Mesenchymal stem cell (in vitro differentiated cells and primary cell): ENCODE measurements around the gene PCMT1.
A peak's percentile ranks its signal among the peaks of the same experiment; 100 is the strongest.
"Not testable (repeated sequence)": the region's sequence is repeated elsewhere in the genome, so short reads cannot be mapped to it uniquely, and the experiment has no call there.

Experiments used
- DNase-seq: peaks from one replicate; pipeline ENCODE4 v3.0.0-alpha.2; 2013
- H2AFZ ChIP-seq: one replicate; pipeline ENCODE4 v1.6.1; 2013; ENCODE audit warnings: low read depth, mild to moderate bottlenecking, control low read depth, inconsistent platforms, low read length, moderate library complexity
- H2AK5ac ChIP-seq: 2 replicates; pipeline ENCODE4 v1.6.1; 2013; ENCODE audit warnings: low read length, moderate library complexity, mild to moderate bottlenecking, inconsistent platforms; ENCODE audit not compliant: severe bottlenecking
- H2BK120ac ChIP-seq: one replicate; pipeline ENCODE4 v1.6.1; 2013; ENCODE audit warnings: low read depth, mild to moderate bottlenecking, inconsistent platforms, low read length, moderate library complexity
- H2BK12ac ChIP-seq, 2 experiments: one replicate each; pipeline ENCODE4 v1.6.1; 2013; ENCODE audit warnings: inconsistent platforms in 2 of 2, low read length in 2 of 2, mild to moderate bottlenecking in 2 of 2, moderate library complexity in 2 of 2, control low read depth in 1 of 2
- H2BK15ac ChIP-seq: one replicate; pipeline ENCODE4 v1.6.1; 2013; ENCODE audit warnings: mild to moderate bottlenecking, low read depth, inconsistent platforms; ENCODE audit not compliant: poor library complexity, severe bottlenecking
- H2BK5ac ChIP-seq: 2 replicates; pipeline ENCODE4 v1.6.1; 2013; ENCODE audit warnings: low read depth, mild to moderate bottlenecking, low read length, control low read depth, inconsistent platforms; ENCODE audit not compliant: poor library complexity, severe bottlenecking
- H3K14ac ChIP-seq, 2 experiments: one replicate each; pipeline ENCODE4 v1.6.1; 2013; ENCODE audit warnings: inconsistent platforms in 2 of 2, low read length in 2 of 2, control low read depth in 1 of 2, mild to moderate bottlenecking in 1 of 2, moderate library complexity in 1 of 2
- H3K18ac ChIP-seq, 2 experiments: one replicate each; pipeline ENCODE4 v1.6.1; 2013; ENCODE audit warnings: inconsistent platforms in 2 of 2, low read length in 2 of 2, control low read depth in 1 of 2, low read depth in 1 of 2, mild to moderate bottlenecking in 1 of 2
- H3K23ac ChIP-seq, 2 experiments: one replicate each; pipeline ENCODE4 v1.6.1; 2013; ENCODE audit warnings: inconsistent platforms in 2 of 2, low read length in 2 of 2, mild to moderate bottlenecking in 2 of 2, moderate library complexity in 2 of 2, control low read depth in 1 of 2
- H3K27ac ChIP-seq: 2 replicates; pipeline ENCODE4 v1.5.1; 2013; ENCODE audit warnings: mild to moderate bottlenecking, moderate library complexity, low read length, control low read depth, inconsistent platforms; ENCODE audit not compliant: poor library complexity, severe bottlenecking
- H3K27me3 ChIP-seq, 2 experiments: 2 replicates each; pipeline versions ENCODE4 v1.6.1 to v1.7.0; 2013; ENCODE audit warnings: low read length in 2 of 2, mild to moderate bottlenecking in 2 of 2, moderate library complexity in 2 of 2, control low read depth in 1 of 2, inconsistent platforms in 1 of 2; ENCODE audit not compliant: control insufficient read depth in 1 of 2, insufficient read depth in 1 of 2
- H3K36me3 ChIP-seq, 2 experiments: 2 replicates each; pipeline versions ENCODE4 v1.6.1 to v1.7.0; 2013; ENCODE audit warnings: low read length in 2 of 2, control low read depth in 1 of 2, inconsistent platforms in 1 of 2, low read depth in 1 of 2, mild to moderate bottlenecking in 1 of 2; ENCODE audit not compliant: insufficient read depth in 2 of 2, control insufficient read depth in 1 of 2
- H3K4ac ChIP-seq, 2 experiments: one replicate each; pipeline ENCODE4 v1.6.1; 2013; ENCODE audit warnings: inconsistent platforms in 2 of 2, low read length in 2 of 2, mild to moderate bottlenecking in 2 of 2, moderate library complexity in 2 of 2, control low read depth in 1 of 2, low read depth in 1 of 2
- H3K4me1 ChIP-seq: 2 replicates; pipeline ENCODE4 v1.6.1; 2013; ENCODE audit warnings: low read depth, low read length, control low read depth; ENCODE audit not compliant: control insufficient read depth, insufficient read depth
- H3K4me2 ChIP-seq: 2 replicates; pipeline ENCODE4 v1.6.1; 2013; ENCODE audit warnings: low read length, mild to moderate bottlenecking, inconsistent platforms; ENCODE audit not compliant: poor library complexity, severe bottlenecking
- H3K4me3 ChIP-seq, 2 experiments: 2 replicates each; pipeline versions ENCODE4 v1.5.1 to v1.7.0; 2013; ENCODE audit warnings: low read length in 2 of 2, mild to moderate bottlenecking in 2 of 2, control low read depth in 1 of 2, low read depth in 1 of 2; ENCODE audit not compliant: insufficient read depth in 1 of 2
- H3K79me1 ChIP-seq: replicated peaks from 2 replicates; pipeline ENCODE4 v1.6.1; 2013; ENCODE audit warnings: mild to moderate bottlenecking, control low read depth, low read length, inconsistent platforms; ENCODE audit not compliant: poor library complexity, severe bottlenecking
- H3K9ac ChIP-seq: 2 replicates; pipeline ENCODE4 v1.7.0; 2013; ENCODE audit warnings: mild to moderate bottlenecking, low read length, moderate library complexity
- H3K9me3 ChIP-seq: 2 replicates; pipeline ENCODE4 v1.7.0; 2013; ENCODE audit warnings: mild to moderate bottlenecking, low read length; ENCODE audit not compliant: control insufficient read depth
- H4K8ac ChIP-seq: one replicate; pipeline ENCODE4 v1.6.1; 2013; ENCODE audit warnings: inconsistent platforms, mild to moderate bottlenecking, low read length, moderate library complexity
- H4K91ac ChIP-seq: one replicate; pipeline ENCODE4 v1.6.1; 2013; ENCODE audit warnings: mild to moderate bottlenecking, low read length, inconsistent platforms
- WGBS: methylation state at CpG from one replicate; pipeline ENCODE4 v1.1.7; 2013; ENCODE audit warnings: mixed read lengths; 5-methylcytosine and 5-hydroxymethylcytosine counted together

PCMT1 gene

GRCh38 chr6:149852180-149852579 lies 102.6 kb downstream of the PCMT1 start:
- WGBS = 26% methylated on average over 6 of the region's 6 CpGs
- peak; percentile 95 for DNase-seq

GRCh38 chr6:149852881-149853280 lies 103.3 kb downstream of the PCMT1 start:
- Histone ChIP-seq H3K14ac (no peak overlapping the region), H3K4me1 (peaks cover 13% of the 10 kb centered on the region), H3K23ac (no peak overlapping the region), H2BK120ac (no peak overlapping the region), H2BK12ac (peak overlapping the region; percentile 71 to 76), H2BK15ac (no peak overlapping the region), H3K27ac (no peak overlapping the region), H4K91ac (peak overlapping the region; percentile 81), H3K27me3 (no peaks in the 10 kb centered on the region), H3K4me3 (no peak overlapping the region), H3K9me3 (no peaks in the 10 kb centered on the region), H3K9ac (no peak overlapping the region), H2BK5ac (no peak overlapping the region), H3K4me2 (no peak overlapping the region), H3K4ac (peak overlapping the region in 1 of 2 experiments; percentile 45), H3K79me1 (peaks cover 5% of the 10 kb centered on the region), H3K36me3 (peaks cover 0 to 19% of the 10 kb centered on the region in 2 experiments), H3K18ac (peak overlapping the region; percentile 79), H2AK5ac (peak overlapping the region; percentile 43), H4K8ac (peak overlapping the region; percentile 29), H2AFZ (no peak overlapping the region)
- DNase-seq = no peak
- 81% methylated on average over 11 of the region's 12 CpGs for WGBS

More at GRCh38 chr6:149852180-149852579, 102.6 kb downstream of the PCMT1 start:
- Histone ChIP-seq H3K4me1 (peaks cover 13% of the 10 kb centered on the region), H3K4ac (no peak overlapping the region), H3K36me3 (peaks cover 0 to 19% of the 10 kb centered on the region in 2 experiments), H2BK5ac (no peak overlapping the region), H3K14ac (no peak overlapping the region), H3K9ac (no peak overlapping the region), H3K27me3 (no peaks in the 10 kb centered on the region), H3K4me2 (no peak overlapping the region), H2BK15ac (no peak overlapping the region), H3K4me3 (no peak overlapping the region), H3K18ac (peak overlapping the region; percentile 22 to 67), H2BK120ac (no peak overlapping the region), H2AFZ (no peak overlapping the region), H4K91ac (peak overlapping the region; percentile 57), H3K23ac (no peak overlapping the region), H2AK5ac (no peak overlapping the region), H4K8ac (peak overlapping the region; percentile 21), H3K79me1 (peaks cover 2% of the 10 kb centered on the region), H2BK12ac (no peak overlapping the region), H3K27ac (no peak overlapping the region), H3K9me3 (no peaks in the 10 kb centered on the region)

GRCh38 chr6:149854017-149854416 lies 104.5 kb downstream of the PCMT1 start:
- peak overlapping the region; percentile 73 to 79 for H3K18ac ChIP-seq
- peak overlapping the region in 1 of 2 experiments; percentile 69 for H3K4ac ChIP-seq
- H3K4me1 ChIP-seq = peaks cover 12% of the 10 kb centered on the region
- peak overlapping the region; percentile 30 for H3K27ac ChIP-seq
- peak overlapping the region; percentile 83 for H2AK5ac ChIP-seq
- not testable (repeated sequence) for H3K79me1 ChIP-seq, H2BK15ac ChIP-seq, DNase-seq, H2AFZ ChIP-seq, H3K4me2 ChIP-seq, H4K8ac ChIP-seq, H3K4me3 ChIP-seq, H2BK5ac ChIP-seq, H3K27me3 ChIP-seq, H3K9ac ChIP-seq, H2BK120ac ChIP-seq, H3K9me3 ChIP-seq
- H2BK12ac ChIP-seq = peak overlapping the region; percentile 42 to 96
- H3K14ac ChIP-seq = peak overlapping the region in 1 of 2 experiments; percentile 53
- 96% methylated on average over 2 of the region's 4 CpGs for WGBS
- H3K36me3 ChIP-seq = peaks cover 0 to 19% of the 10 kb centered on the region in 2 experiments
- H4K91ac ChIP-seq = peak overlapping the region; percentile 64
- peak overlapping the region in 1 of 2 experiments; percentile 65 for H3K23ac ChIP-seq

GRCh38 chr6:149854532-149854931 lies 105.0 kb downstream of the PCMT1 start:
- 63% methylated on average over 6 of the region's 6 CpGs for WGBS
- Histone ChIP-seq H3K27ac (peak overlapping the region; percentile 90), H3K4ac (peak overlapping the region; percentile 65 to 92), H3K4me2 (no peak overlapping the region), H4K91ac (peak overlapping the region; percentile 91), H2BK120ac (peak overlapping the region; percentile 43), H3K9ac (no peak overlapping the region), H3K27me3 (no peaks in the 10 kb centered on the region), H4K8ac (peak overlapping the region; percentile 95), H2AFZ (no peak overlapping the region), H3K23ac (no peak overlapping the region), H2AK5ac (peak overlapping the region; percentile 36), H3K4me1 (peaks cover 14% of the 10 kb centered on the region), H3K79me1 (peaks cover 5% of the 10 kb centered on the region), H2BK12ac (peak overlapping the region; percentile 91 to 97), H3K4me3 (no peak overlapping the region), H3K14ac (peak overlapping the region in 1 of 2 experiments; percentile 68), H2BK5ac (no peak overlapping the region), H3K18ac (peak overlapping the region; percentile 88 to 93), H2BK15ac (peak overlapping the region; percentile 4), H3K36me3 (peaks cover 0 to 19% of the 10 kb centered on the region in 2 experiments), H3K9me3 (no peaks in the 10 kb centered on the region)
- DNase-seq = no peak
